Heart right ventricle (tissue), 16 donors: ENCODE measurements around the gene SLX4IP. TPM values are rescaled to one million over a fixed set of nuclear protein-coding genes. Genes with fewer than 3 reads are reported as not detected.
A peak's percentile ranks its signal among the peaks of the same experiment; 100 is the strongest.

Experiments
- ATAC-seq, 8 donors: fragments of 200-7000 bp; cut with Tn5 transposase; one replicate each; pipeline ENCODE4 v1.9.1; 2020; ENCODE audit warnings: mild to moderate bottlenecking in 8 of 8, moderate library complexity in 8 of 8, moderate number of reproducible peaks in 1 of 8
- DNase-seq, 2 donors: peaks; one replicate each; pipeline ENCODE4 v3.0.0-alpha.2; 2020
- H3K27ac ChIP-seq, 10 donors: fragments of 200-600 bp; sonication (generic) in 2 of 10; one replicate each; pipeline versions ENCODE4 v1.5.0 to v1.8.0; 2020 to 2022; ENCODE audit warnings: mild to moderate bottlenecking in 3 of 10
- H3K27me3 ChIP-seq, 7 donors: fragments of 200-600 bp; one replicate each; pipeline ENCODE4 v1.8.0; 2021 to 2022; ENCODE audit warnings: mild to moderate bottlenecking in 2 of 7
- H3K36me3 ChIP-seq, 9 donors: fragments of 200-600 bp; sonication (generic) in 1 of 9; one replicate each; pipeline versions ENCODE4 v1.5.0 to v1.8.0; 2020 to 2022; ENCODE audit warnings: mild to moderate bottlenecking in 2 of 9
- H3K4me1 ChIP-seq, 9 donors: fragments of 200-600 bp; sonication (generic) in 1 of 9; one replicate each; pipeline versions ENCODE4 v1.5.0 to v1.8.0; 2020 to 2022; ENCODE audit warnings: mild to moderate bottlenecking in 4 of 9
- H3K4me3 ChIP-seq, 10 donors: fragments of 200-600 bp; sonication (generic) in 2 of 10; one replicate each; pipeline versions ENCODE4 v1.5.0 to v1.8.0; 2020 to 2022; ENCODE audit warnings: mild to moderate bottlenecking in 7 of 10, moderate library complexity in 2 of 10
- H3K9me3 ChIP-seq, 11 donors: fragments of 200-600 bp in 10 of 11; sonication (generic) in 2 of 11; one replicate each; pipeline versions ENCODE4 v1.5.0 to v1.8.0; 2013 to 2022; ENCODE audit warnings: mild to moderate bottlenecking in 2 of 11, control low read depth in 1 of 11, moderate library complexity in 1 of 11
- CTCF ChIP-seq, 9 donors: fragments of 200-600 bp; sonication (generic) in 2 of 9; IDR thresholded peaks; one replicate each; pipeline versions ENCODE4 v1.5.0 to v1.8.0; 2021 to 2022; ENCODE audit warnings: antibody characterized with exemption in 9 of 9, mild to moderate bottlenecking in 5 of 9, moderate library complexity in 1 of 9
- WGBS, 2 donors: extraction: QIAGEN DNeasy Blood & Tissue Kit; methylation state at CpG; one replicate each; pipeline ENCODE4 v1.1.7; 2013; ENCODE audit warnings: inconsistent platforms in 1 of 2; 5-methylcytosine and 5-hydroxymethylcytosine counted together
- intact Hi-C, 10 donors: fragments of 100-400 bp; cut with DNase I; formaldehyde crosslinking; loops; one replicate each; pipeline versions ENCODE4 v1.11.1 to v1.14.2; 2022
- polyA plus RNA-seq, 2 donors: library from polyadenylated mRNA; stranded (reverse); fragments of 200-250 nt; gene quantifications; one replicate each; pipeline ENCODE4 v1.2.3, GENCODE V29; 2013
- total RNA-seq, 10 donors: library from RNA; stranded (reverse); fragmentation: NEBNext Ultra II Directional in 3 of 10; extraction: Animal tissue kit (Norgen Biotek cat#: 25700) in 3 of 10; gene quantifications; one replicate each; pipeline versions ENCODE4 v1.2.1 to v1.2.4, GENCODE V29; 2021 to 2023
- donor health status: Arrhythmogenic right ventricular cardiomyopathy.
- donor health status: ischemic (EF 13 %, LVEDD 7.1; RV severe dilation, severe dysfunction).
- donor health status: healthy with polysubstance abuse.
- donor health status: DM: no; HTN: yes; CAD: no.
- donor health status: DM: no; HTN: no; CAD: no.
- donor health status: ischemic (EF 25% LVEDD 6.9; RV normal size, moderate dysfunction).
- donor health status: ischemic (EF 25% LVEDD 5.7; RV mildly dilated, moderate dysfunction).
- donor health status: healthy.
- donor health status: DM: yes; HTN: yes; CAD: no.
- donor health status: Ischemic cardiomyopathy.
- donor health status: ischemic (EF 35%, LVEDD 5.7; RV mildly dilated, moderate dysfunction).
- donor health status: nonischemic (EF 11% LVEDD 7.7; RV severe dilation, severe dysfunction).
- donor health status: DM: yes; HTN: yes; CAD: no.
- donor health status: PGD.
- donor health status: ischemic (EF 29% LVEDD 5.4; RV normal size, mild dysfunction).
- donor health status: nonischemic (EF 23%, LVEDD 6.1; RV moderate dilation, normal function).

SLX4IP gene
- total and polyA plus RNA-seq, 12 donors: 0.71 to 3.1 (median 2.6) TPM

GRCh38 chr20:10647909-10648308, 212.8 kb downstream of the SLX4IP start:
- intact Hi-C loops: loop anchor here in 1 of 10 donors (10.0 kb wide), 1 partner anchor 183 kb away; no protein-coding TSS in a partner anchor
- no peak overlapping the region for H3K4me3 ChIP-seq
- peaks cover 0 to 100% (median 74%) of the 10 kb centered on the region in 9 donors for H3K36me3 ChIP-seq
- H3K9me3 ChIP-seq: no peaks in the 10 kb centered on the region
- TF ChIP-seq CTCF (IDR thresholded peaks at IDR 0.05): no peak
- peaks cover 9 to 90% (median 42%) of the 10 kb centered on the region in 9 donors for H3K4me1 ChIP-seq
- no peaks in the 10 kb centered on the region for H3K27me3 ChIP-seq
- ATAC-seq (no peak), DNase-seq (no peak)
- peak overlapping the region in 4 of 10 donors; percentile 2 to 84 (median 28) for H3K27ac ChIP-seq
- WGBS, 2 donors: 87% methylated on average over 11 of the region's 11 CpGs

GRCh38 chr20:10648651-10649050, 213.5 kb downstream of the SLX4IP start:
- H3K4me1 ChIP-seq: peaks cover 13 to 90% (median 46%) of the 10 kb centered on the region in 9 donors
- TF ChIP-seq CTCF (IDR thresholded peaks at IDR 0.05): no peak
- ATAC-seq (no peak), DNase-seq (no peak)
- peaks cover 0 to 100% (median 66%) of the 10 kb centered on the region in 9 donors for H3K36me3 ChIP-seq
- no peaks in the 10 kb centered on the region for H3K27me3 ChIP-seq
- intact Hi-C loops: loop anchor here in 1 of 10 donors (10.0 kb wide), 1 partner anchor 184 kb away; no protein-coding TSS in a partner anchor
- 86 to 92% methylated on average over 8 of the region's 8 CpGs for WGBS, 2 donors
- peak overlapping the region in 5 of 10 donors; percentile 20 to 84 (median 34) for H3K27ac ChIP-seq
- H3K4me3 ChIP-seq: no peak overlapping the region
- no peaks in the 10 kb centered on the region for H3K9me3 ChIP-seq

GRCh38 chr20:10649080-10649796, 214.1 kb downstream of the SLX4IP start:
- no peak for TF ChIP-seq CTCF (IDR thresholded peaks at IDR 0.05)
- no peak for DNase-seq
- Histone ChIP-seq H3K9me3 (no peaks in the 10 kb centered on the region), H3K27ac (peak overlapping the region in 7 of 10 donors; percentile 16 to 84 (median 34)), H3K36me3 (peaks cover 0 to 100% (median 62%) of the 10 kb centered on the region in 9 donors), H3K4me3 (no peak overlapping the region), H3K27me3 (no peaks in the 10 kb centered on the region), H3K4me1 (peaks cover 16 to 94% (median 52%) of the 10 kb centered on the region in 9 donors)
- 77 to 90% methylated on average over 8 of the region's 8 CpGs for WGBS, 2 donors
- ATAC-seq: no peak
- intact Hi-C loops: loop anchor here in 1 of 10 donors (10.0 kb wide), 1 partner anchor 184 kb away; no protein-coding TSS in a partner anchor

GRCh38 chr20:10649797-10650160, 214.7 kb downstream of the SLX4IP start:
- Histone ChIP-seq H3K27ac (peak overlapping the region in 8 of 10 donors; percentile 3 to 84 (median 42)), H3K9me3 (no peaks in the 10 kb centered on the region), H3K4me1 (peaks cover 21 to 94% (median 57%) of the 10 kb centered on the region in 9 donors), H3K36me3 (peaks cover 0 to 100% (median 59%) of the 10 kb centered on the region in 9 donors), H3K4me3 (no peak overlapping the region), H3K27me3 (no peaks in the 10 kb centered on the region)
- ATAC-seq (no peak), DNase-seq (no peak)
- WGBS, 2 donors: 60 to 67% methylated on average over 3 of the region's 3 CpGs
- no peak for TF ChIP-seq CTCF (IDR thresholded peaks at IDR 0.05)
- intact Hi-C loops: loop anchor here in 4 of 10 donors (5.0 to 10.0 kb wide), 4 partner anchors 97 to 625 kb away; no protein-coding TSS in a partner anchor
